Anterior cingulate cortex (tissue), 58 donors: ENCODE data around the gene NUDT1.

Experiments used
- DNase-seq, 58 donors: peaks; one replicate each; lab custom pipeline; 2025; lab: John Stamatoyannopoulos, UW

NUDT1 gene

DNA sequence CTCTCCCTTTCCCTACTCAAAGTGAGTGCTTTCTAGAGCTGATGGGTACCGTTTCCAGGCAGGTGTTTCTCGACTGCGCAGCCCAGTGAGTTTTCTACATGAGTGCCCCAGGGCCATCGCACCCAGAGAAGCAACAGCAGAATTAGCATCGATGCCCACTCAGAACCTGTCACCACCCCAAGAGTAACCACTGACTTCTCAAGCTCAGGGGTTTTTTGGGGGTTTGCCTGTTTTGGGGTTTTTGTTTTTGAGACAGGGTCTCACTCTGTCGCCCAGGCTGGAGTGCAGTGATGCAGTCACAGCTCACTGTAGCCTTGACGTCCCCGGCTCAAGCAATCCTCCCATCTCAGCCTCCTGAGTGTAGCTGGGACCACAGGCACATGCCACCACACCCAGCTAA lies 46.5 kb downstream of the NUDT1 start:
- no peak for DNase-seq

DNA sequence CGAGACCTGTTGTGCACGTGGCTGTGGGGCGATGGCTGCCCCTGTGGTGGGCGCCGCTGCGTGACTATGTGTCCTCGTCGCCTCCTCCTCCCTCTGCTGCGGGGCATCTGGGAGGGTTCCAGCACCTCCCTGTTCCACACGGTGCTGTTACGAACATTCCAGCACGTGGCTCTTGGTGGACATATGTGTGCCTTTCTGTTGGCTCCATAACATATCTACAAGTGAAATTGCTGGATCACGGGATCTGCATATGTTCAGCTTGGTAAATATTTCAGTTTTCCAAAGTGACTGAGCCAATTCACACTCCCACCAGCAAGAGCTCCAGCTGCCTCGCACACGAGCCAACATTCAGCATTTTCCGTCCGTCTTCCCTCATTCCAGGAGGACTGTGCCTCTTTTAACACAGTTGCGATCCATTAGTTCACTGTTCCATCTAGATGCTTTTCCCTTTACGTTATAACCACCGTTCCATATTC lies 47.1 kb downstream of the NUDT1 start:
- DNase-seq: peak in 19 of 58 donors; percentile 2 to 73 (median 38)

DNA sequence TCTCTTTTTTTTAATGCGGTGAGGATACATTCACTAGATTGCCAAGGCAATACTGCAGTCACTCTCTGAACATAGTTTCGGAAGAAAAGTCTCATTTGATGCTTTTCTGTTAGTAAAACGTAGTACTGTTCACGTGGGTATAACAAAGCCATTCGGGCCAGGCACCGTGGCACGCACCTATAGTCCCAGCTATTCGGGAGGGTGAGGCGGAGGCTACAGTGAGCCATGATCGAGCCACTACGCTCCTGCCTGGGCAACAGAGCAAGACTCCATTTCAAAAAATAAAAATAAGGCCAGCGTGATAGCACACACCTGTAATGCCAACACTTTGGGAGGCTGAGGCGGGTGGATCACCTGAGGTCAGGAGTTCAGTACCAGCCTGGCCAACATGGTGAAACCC lies 47.6 kb downstream of the NUDT1 start:
- no peak for DNase-seq

DNA sequence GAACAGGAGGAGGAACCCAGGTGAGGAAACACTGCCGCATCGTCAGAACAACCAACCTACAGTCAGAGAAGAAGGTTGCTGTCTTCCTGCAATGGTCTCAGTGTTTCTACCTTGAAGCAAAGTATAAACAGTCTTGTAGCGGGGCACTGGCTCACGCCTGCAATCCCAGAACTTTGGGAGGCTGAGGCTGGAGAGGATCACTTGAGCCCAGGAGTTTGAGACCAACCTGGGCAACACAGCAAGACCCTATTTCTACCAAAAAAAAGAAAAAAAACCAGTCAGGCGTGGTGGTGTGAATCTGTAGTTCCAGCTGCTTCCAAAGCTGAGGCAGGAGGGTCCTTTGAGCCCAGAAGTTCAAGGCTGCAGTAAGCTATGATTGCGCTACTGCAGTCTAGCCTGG lies 48.9 kb downstream of the NUDT1 start:
- DNase-seq: no peak

DNA sequence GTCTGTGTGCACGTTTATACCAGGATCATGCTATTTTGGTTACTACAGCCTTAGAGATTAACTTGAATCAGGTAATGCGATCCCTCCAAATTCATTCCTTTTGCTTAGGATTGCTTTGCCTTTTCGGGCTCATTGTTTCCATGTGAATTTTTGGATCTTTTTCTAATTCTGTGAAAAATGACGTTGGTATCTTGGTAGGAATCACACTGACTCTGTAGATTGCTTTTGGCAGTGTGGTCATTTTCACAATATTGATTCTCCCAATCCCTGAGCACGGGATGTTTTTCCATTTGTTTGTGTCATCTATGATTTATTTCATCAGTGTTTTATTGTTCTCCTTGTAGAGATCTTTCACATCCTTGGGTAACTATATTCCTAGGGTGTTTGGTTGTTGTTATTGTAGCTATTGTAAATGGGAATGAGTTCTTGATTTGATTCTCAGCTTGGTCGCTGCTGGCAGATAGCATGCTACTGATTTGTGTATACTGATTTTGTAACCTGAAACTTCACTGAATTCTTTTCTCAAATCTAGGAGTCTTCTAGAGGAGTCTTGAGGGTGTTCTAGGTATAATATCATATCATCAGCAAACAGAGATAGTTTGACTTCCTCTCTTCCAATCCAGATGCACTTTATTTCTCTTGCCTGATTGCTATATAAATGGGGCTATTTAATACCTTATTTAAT lies 54.1 kb downstream of the NUDT1 start:
- DNase-seq: no peak

DNA sequence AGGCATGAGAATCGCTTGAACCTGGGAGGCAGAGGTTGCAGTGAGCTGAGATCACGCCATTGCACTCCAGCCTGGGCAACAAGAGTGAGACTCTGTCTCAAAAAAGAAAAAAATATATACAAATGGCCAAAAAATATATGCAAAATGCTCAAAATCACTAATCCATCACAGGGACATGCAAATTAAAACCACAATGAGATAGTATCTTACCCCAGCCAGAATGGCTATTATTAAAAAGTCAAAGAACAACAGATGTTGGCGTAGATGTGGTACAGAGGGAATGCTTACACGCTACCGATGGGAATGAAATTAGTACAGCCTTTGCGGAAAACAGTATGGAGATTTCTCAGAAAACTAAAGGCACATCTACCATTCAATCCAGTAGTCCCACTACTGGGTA lies 54.8 kb downstream of the NUDT1 start:
- no peak for DNase-seq

DNA sequence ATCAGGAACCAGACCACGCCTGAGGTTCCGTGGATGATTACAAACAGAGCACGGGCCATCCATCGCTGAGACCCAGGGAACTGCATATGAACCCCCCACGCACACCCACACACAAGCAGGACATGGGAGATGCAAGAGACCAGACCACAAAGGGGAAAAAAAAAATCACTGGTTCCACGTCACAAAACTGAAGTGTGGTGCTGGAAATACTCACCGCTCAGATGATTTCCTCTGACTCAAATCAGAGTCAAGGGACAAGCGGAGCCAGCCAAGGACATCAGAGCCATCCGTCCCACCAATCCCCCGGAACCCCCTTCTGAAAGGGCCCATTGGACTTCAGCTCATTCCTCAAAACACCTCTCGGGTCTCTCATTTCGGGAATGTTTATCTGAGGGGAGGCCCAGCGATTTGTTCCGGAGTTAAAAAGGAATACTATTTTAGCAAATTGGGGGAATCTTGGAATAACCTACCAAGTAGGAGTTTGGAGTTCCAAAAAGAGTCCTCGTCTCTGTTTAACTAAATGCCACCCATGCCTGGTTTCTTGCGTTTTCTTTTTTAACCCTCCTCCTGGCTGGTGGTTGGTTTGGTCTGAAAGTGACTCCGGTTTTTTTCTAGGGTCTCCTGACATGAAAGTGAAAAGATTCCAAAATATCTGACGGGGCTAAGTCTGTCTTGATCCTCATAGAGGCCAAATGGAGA lies 57.3 kb downstream of the NUDT1 start:
- DNase-seq: no peak

DNA sequence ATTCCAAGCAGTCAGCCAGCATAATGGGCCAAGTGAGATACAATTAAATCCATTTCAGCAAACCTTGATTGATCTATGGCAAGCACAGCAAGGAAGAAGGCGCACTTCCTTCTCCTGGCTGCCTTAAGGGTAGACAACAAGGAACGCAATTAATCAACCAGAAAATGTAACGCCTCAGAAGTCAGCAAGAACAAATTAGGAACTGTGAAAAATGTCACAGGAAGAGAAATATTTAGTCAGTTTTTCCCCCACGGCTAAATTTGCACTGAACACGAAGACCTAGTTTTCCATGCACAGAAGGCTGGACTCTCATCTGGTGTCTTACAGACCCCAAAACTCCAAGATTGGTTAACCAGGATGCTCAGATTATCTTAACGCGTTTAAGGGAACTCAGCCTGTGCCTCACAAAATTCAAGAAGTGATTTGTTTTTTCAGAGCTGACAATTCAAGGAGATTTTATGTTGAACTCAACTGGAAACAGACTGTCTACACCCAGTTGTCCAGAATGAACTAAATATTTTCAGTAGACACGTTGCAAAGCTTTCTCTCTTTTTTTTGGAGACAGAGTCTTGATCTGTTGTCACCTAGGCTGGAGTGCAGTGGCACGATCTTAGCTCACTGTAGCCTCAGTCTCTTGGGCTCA lies 58.0 kb downstream of the NUDT1 start:
- no peak for DNase-seq
